GM23248 (cell line): ENCODE measurements around the gene MYRIP. TPM values are rescaled to one million over a fixed set of nuclear protein-coding genes. Genes with fewer than 3 reads are reported as not detected.

Experiments
- DNase-seq: peaks from one replicate; pipeline ENCODE4 v3.0.0-alpha.2; 2015
- H2AFZ ChIP-seq: fragments of 200-600 bp; sonication (generic); 2 replicates; pipeline ENCODE4 v1.6.1; 2016; ENCODE audit warnings: antibody characterized with exemption
- H3F3A ChIP-seq: fragments of 200-600 bp; sonication (generic); 2 replicates; pipeline ENCODE4 v1.6.1; 2016; ENCODE audit warnings: mild to moderate bottlenecking, antibody characterized with exemption, mixed run types; ENCODE audit not compliant: insufficient read depth
- H3K27ac ChIP-seq: fragments of 200-600 bp; sonication (generic); 2 replicates; pipeline ENCODE4 v1.5.1; 2016; ENCODE audit warnings: mild to moderate bottlenecking
- H3K27me3 ChIP-seq: fragments of 200-600 bp; sonication (generic); replicated peaks from 2 replicates; pipeline ENCODE4 v1.6.1; 2016; ENCODE audit warnings: mild to moderate bottlenecking; ENCODE audit not compliant: insufficient read depth
- H3K36me3 ChIP-seq: fragments of 200-600 bp; sonication (generic); 2 replicates; pipeline ENCODE4 v1.6.1; 2016; ENCODE audit warnings: low read depth, mild to moderate bottlenecking
- H3K4me1 ChIP-seq: fragments of 200-600 bp; sonication (generic); 2 replicates; pipeline ENCODE4 v1.6.1; 2016; ENCODE audit warnings: mild to moderate bottlenecking; ENCODE audit not compliant: insufficient read depth
- H3K4me2 ChIP-seq: fragments of 200-600 bp; sonication (generic); one replicate; pipeline ENCODE4 v1.6.1; 2016; ENCODE audit warnings: mild to moderate bottlenecking; ENCODE audit not compliant: unreplicated experiment
- H3K4me3 ChIP-seq: fragments of 200-600 bp; sonication (generic); 2 replicates; pipeline ENCODE4 v1.5.1; 2016; ENCODE audit warnings: mild to moderate bottlenecking
- H3K79me2 ChIP-seq: fragments of 200-600 bp; sonication (generic); 2 replicates; pipeline ENCODE4 v1.6.1; 2016; ENCODE audit warnings: mild to moderate bottlenecking; ENCODE audit not compliant: insufficient read depth
- H3K9ac ChIP-seq: fragments of 200-600 bp; sonication (generic); 2 replicates; pipeline ENCODE4 v1.6.1; 2016; ENCODE audit warnings: mild to moderate bottlenecking
- H3K9me2 ChIP-seq: fragments of 200-600 bp; sonication (generic); 2 replicates; pipeline ENCODE4 v1.6.1; 2016; ENCODE audit warnings: mixed run types, mild to moderate bottlenecking, moderate library complexity; ENCODE audit not compliant: insufficient read depth
- H3K9me3 ChIP-seq: fragments of 200-600 bp; sonication (generic); one replicate; pipeline ENCODE4 v1.6.1; 2017; ENCODE audit warnings: low read depth
- H4K20me1 ChIP-seq: fragments of 200-600 bp; sonication (generic); 2 replicates; pipeline ENCODE4 v1.6.0; 2016; ENCODE audit not compliant: insufficient read depth
- EZH2 ChIP-seq: fragments of 200-600 bp; sonication (generic); IDR thresholded peaks from 2 replicates; pipeline ENCODE4 v1.6.1; 2018; ENCODE audit warnings: antibody characterized with exemption, mild to moderate bottlenecking; ENCODE audit not compliant: insufficient read depth, poor library complexity, severe bottlenecking
- EZH2phosphoT487 ChIP-seq: fragments of 200-600 bp; sonication (generic); IDR thresholded peaks from 2 replicates; pipeline ENCODE4 v1.6.1; 2018; ENCODE audit warnings: antibody characterized with exemption, moderate library complexity, mild to moderate bottlenecking, low read depth; ENCODE audit not compliant: insufficient read depth
- WGBS, 2 experiments: methylation state at CpG; one replicate each; pipeline ENCODE4 v1.1.6; 2015 to 2017; ENCODE audit warnings: low lambda C conversion rate in 2 of 2, low coverage in 1 of 2; ENCODE audit errors: missing lambda C conversion rate in 2 of 2; 5-methylcytosine and 5-hydroxymethylcytosine counted together
- in situ Hi-C: fragments of 300-500 bp; cut with MboI; formaldehyde crosslinking; loops from 2 replicates; pipeline ENCODE4 v1.15.0; 2020
- polyA plus RNA-seq: library from polyadenylated mRNA; unstranded; fragments of >200 nt; fragmentation: Nextera tagmentation; extraction: Ambion mirVana; gene quantifications from 2 replicates; pipeline ENCODE4 v1.2.1, GENCODE V29; 2016
- total RNA-seq: library from RNA; depleted of rRNA; stranded (reverse); fragments of >200 nt; shearing (Covaris generic); gene quantifications from 2 replicates; pipeline ENCODE4 v1.2.3, GENCODE V29; 2014

MYRIP gene
- total and polyA plus RNA-seq, 2 experiments from 2014 or later, result 0.11 to 0.32 TPM

GRCh38 chr3:40192628-40193027 is 383.2 kb downstream of the MYRIP start:
- Histone ChIP-seq H3K9ac (no peak overlapping the region), H3K36me3 (no peaks in the 10 kb centered on the region), H3K4me2 (no peak overlapping the region), H3K27me3 (no peaks in the 10 kb centered on the region), H3K4me1 (no peaks in the 10 kb centered on the region), H3F3A (no peaks in the 10 kb centered on the region), H4K20me1 (no peaks in the 10 kb centered on the region), H3K79me2 (no peaks in the 10 kb centered on the region), H2AFZ (no peak overlapping the region), H3K9me3 (no peaks in the 10 kb centered on the region), H3K4me3 (no peak overlapping the region), H3K27ac (no peak overlapping the region), H3K9me2 (no peaks in the 10 kb centered on the region)
- no peak for TF ChIP-seq EZH2
- TF ChIP-seq EZH2phosphoT487, result no peak
- in situ Hi-C loops, result loop anchor here (5.0 to 25.0 kb wide), 3 partner anchors 125 to 655 kb away; no protein-coding TSS in a partner anchor
- no peak for DNase-seq
- WGBS, 2 experiments, result 56 to 71% methylated on average over 3 of the region's 3 CpGs

DNA sequence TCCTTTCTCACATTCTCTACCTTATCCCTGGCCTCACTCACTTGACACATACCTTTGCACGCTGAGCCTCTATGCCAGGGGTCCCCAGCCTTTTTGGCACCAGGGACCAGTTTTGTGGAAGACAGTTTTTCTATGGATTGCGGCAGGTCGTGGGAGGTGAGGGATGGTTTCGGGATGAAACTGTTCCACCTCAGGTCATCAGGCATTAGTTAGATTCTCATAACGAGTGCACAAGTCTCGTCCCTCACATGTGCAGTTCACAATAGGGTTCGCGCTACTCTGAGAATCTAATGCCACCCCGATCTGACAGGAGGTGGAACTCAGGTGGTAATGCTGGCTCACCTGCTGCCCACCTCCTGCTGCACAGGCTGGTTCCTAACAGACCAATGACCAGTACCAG is 387.6 kb downstream of the MYRIP start:
- H3K9me2 ChIP-seq, result no peaks in the 10 kb centered on the region
- no peak for DNase-seq
- H3K4me1 ChIP-seq, result no peaks in the 10 kb centered on the region
- no peak overlapping the region for H3K4me3 ChIP-seq
- WGBS, 2 experiments, result 71 to 86% methylated on average over 9 of the region's 9 CpGs
- in situ Hi-C loops, result loop anchor here (25.0 kb wide), 2 partner anchors 485 to 660 kb away; no protein-coding TSS in a partner anchor
- H3K9ac ChIP-seq, result no peak overlapping the region
- H3F3A ChIP-seq, result no peaks in the 10 kb centered on the region
- H2AFZ ChIP-seq, result no peak overlapping the region
- H3K27ac ChIP-seq, result no peak overlapping the region
- H3K27me3 ChIP-seq, result no peaks in the 10 kb centered on the region
- no peaks in the 10 kb centered on the region for H3K36me3 ChIP-seq
- H4K20me1 ChIP-seq, result no peaks in the 10 kb centered on the region
- H3K4me2 ChIP-seq, result no peak overlapping the region
- TF ChIP-seq EZH2phosphoT487 (no peak), EZH2 (no peak)
- H3K79me2 ChIP-seq, result no peaks in the 10 kb centered on the region
- H3K9me3 ChIP-seq, result no peaks in the 10 kb centered on the region

GRCh38 chr3:40200692-40201316 is 391.4 kb downstream of the MYRIP start:
- WGBS, 2 experiments, result 82 to 84% methylated on average over 6 of the region's 6 CpGs
- H3K27me3 ChIP-seq, result no peaks in the 10 kb centered on the region
- H3K27ac ChIP-seq, result no peak overlapping the region
- H3K9me3 ChIP-seq, result no peaks in the 10 kb centered on the region
- no peaks in the 10 kb centered on the region for H3K36me3 ChIP-seq
- H3K79me2 ChIP-seq, result no peaks in the 10 kb centered on the region
- no peaks in the 10 kb centered on the region for H3K9me2 ChIP-seq
- no peaks in the 10 kb centered on the region for H4K20me1 ChIP-seq
- H3F3A ChIP-seq, result no peaks in the 10 kb centered on the region
- H3K4me2 ChIP-seq, result no peak overlapping the region
- H3K9ac ChIP-seq, result no peak overlapping the region
- no peak for TF ChIP-seq EZH2phosphoT487
- TF ChIP-seq EZH2, result no peak
- H2AFZ ChIP-seq, result no peak overlapping the region
- no peaks in the 10 kb centered on the region for H3K4me1 ChIP-seq
- in situ Hi-C loops, result no loop called here
- no peak for DNase-seq
- H3K4me3 ChIP-seq, result no peak overlapping the region

- H3K4me1 ChIP-seq, result no peaks in the 10 kb centered on the region
- TF ChIP-seq EZH2phosphoT487 (no peak), EZH2 (no peak)
- H3K9ac ChIP-seq, result no peak overlapping the region
- H3K9me3 ChIP-seq, result no peaks in the 10 kb centered on the region
- no peak overlapping the region for H2AFZ ChIP-seq
- no peaks in the 10 kb centered on the region for H3K36me3 ChIP-seq
- H4K20me1 ChIP-seq, result no peaks in the 10 kb centered on the region
- 31 to 33% methylated on average over 3 of the region's 3 CpGs for WGBS, 2 experiments
- H3K27ac ChIP-seq, result no peak overlapping the region
- no peak for DNase-seq
- H3K27me3 ChIP-seq, result no peaks in the 10 kb centered on the region
- no peak overlapping the region for H3K4me3 ChIP-seq
- in situ Hi-C loops, result no loop called here
- no peak overlapping the region for H3K4me2 ChIP-seq
- H3K79me2 ChIP-seq, result no peaks in the 10 kb centered on the region
- no peaks in the 10 kb centered on the region for H3F3A ChIP-seq
- H3K9me2 ChIP-seq, result no peaks in the 10 kb centered on the region
Measured at GRCh38 chr3:40201770-40202169, 392.4 kb downstream of the MYRIP start.

- no peaks in the 10 kb centered on the region for H3K9me2 ChIP-seq
- no peak overlapping the region for H3K9ac ChIP-seq
- H3K4me3 ChIP-seq, result no peak overlapping the region
- H3K27me3 ChIP-seq, result no peaks in the 10 kb centered on the region
- TF ChIP-seq EZH2phosphoT487, result no peak
- no peak for TF ChIP-seq EZH2
- H3K9me3 ChIP-seq, result no peaks in the 10 kb centered on the region
- no peak overlapping the region for H3K27ac ChIP-seq
- H4K20me1 ChIP-seq, result no peaks in the 10 kb centered on the region
- no peak overlapping the region for H2AFZ ChIP-seq
- no peaks in the 10 kb centered on the region for H3K4me1 ChIP-seq
- no peak for DNase-seq
- in situ Hi-C loops, result no loop called here
- no peak overlapping the region for H3K4me2 ChIP-seq
- 85 to 90% methylated on average over 2 of the region's 2 CpGs for WGBS, 2 experiments
- H3K36me3 ChIP-seq, result no peaks in the 10 kb centered on the region
- H3F3A ChIP-seq, result no peaks in the 10 kb centered on the region
- no peaks in the 10 kb centered on the region for H3K79me2 ChIP-seq
Measured at GRCh38 chr3:40206522-40206921, 397.1 kb downstream of the MYRIP start.
